ENCODE results near the gene CST7.

The CST7 gene

GRCh38 chr20:24969186-24970029, 20.3 kb downstream of the CST7 start:
- no peak for TF ChIP-seq CTCF (IDR thresholded peaks at IDR 0.05; ENCODE audit: control insufficient read depth, extremely low read depth, insufficient read depth)
- no peak overlapping the region for H3K4me3 ChIP-seq (ENCODE audit: low read depth, low read length)
- DNase-seq (ENCODE audit: low read depth), result no peak

- DNase-seq (ENCODE audit: low read depth), result no peak
- H3K4me3 ChIP-seq (ENCODE audit: low read depth, low read length), result no peak overlapping the region
- TF ChIP-seq CTCF (IDR thresholded peaks at IDR 0.05; ENCODE audit: control insufficient read depth, extremely low read depth, insufficient read depth), result no peak
Measured at GRCh38 chr20:24970030-24970553, 21.0 kb downstream of the CST7 start.

- no peak for TF ChIP-seq CTCF (IDR thresholded peaks at IDR 0.05; ENCODE audit: control insufficient read depth, extremely low read depth, insufficient read depth)
- no peak for DNase-seq (ENCODE audit: low read depth)
- no peak overlapping the region for H3K4me3 ChIP-seq (ENCODE audit: low read depth, low read length)
Measured at GRCh38 chr20:24970754-24971153, 21.7 kb downstream of the CST7 start.

- no peak for TF ChIP-seq CTCF (IDR thresholded peaks at IDR 0.05; ENCODE audit: control insufficient read depth, extremely low read depth, insufficient read depth)
- DNase-seq (ENCODE audit: low read depth), result no peak
- H3K4me3 ChIP-seq (ENCODE audit: low read depth, low read length), result no peak overlapping the region
Measured at GRCh38 chr20:24971376-24972101, 22.5 kb downstream of the CST7 start.

- no peak overlapping the region for H3K4me3 ChIP-seq (ENCODE audit: low read depth, low read length)
- DNase-seq (ENCODE audit: low read depth), result no peak
- no peak for TF ChIP-seq CTCF (IDR thresholded peaks at IDR 0.05; ENCODE audit: control insufficient read depth, extremely low read depth, insufficient read depth)
Measured at GRCh38 chr20:24972341-24972740, 23.3 kb downstream of the CST7 start.

- H3K4me3 ChIP-seq (ENCODE audit: low read depth, low read length), result no peak overlapping the region
- DNase-seq (ENCODE audit: low read depth), result no peak
- no peak for TF ChIP-seq CTCF (IDR thresholded peaks at IDR 0.05; ENCODE audit: control insufficient read depth, extremely low read depth, insufficient read depth)
Measured at GRCh38 chr20:24977336-24977735, 28.3 kb downstream of the CST7 start.

Measured in LNCaP clone FGC (cell line).